GM19023 (cell line): ENCODE data around the gene METRNL.
"Not testable (repeated sequence)": the region's sequence is repeated elsewhere in the genome, so short reads cannot be mapped to it uniquely, and the experiment has no call there.

ENCODE experiments used
- ATAC-seq: cut with Tn5 transposase; IDR thresholded peaks from one replicate; pipeline ENCODE4 v1.9.1; 2021; ENCODE audit warnings: mild to moderate bottlenecking, moderate library complexity; ENCODE audit not compliant: unreplicated experiment

The METRNL gene

GRCh38 chr17:83079352-83079747 lies at the start of gene METRNL:
METRNL (plus strand) TSS chr17:83079609; CDS start chr17:83079816, 207 bp downstream.
- ATAC-seq = peak; percentile 39

- no peak for ATAC-seq
These were observed 49.0 kb upstream of the METRNL start for GRCh38 chr17:83030432-83030831.

- no peak for ATAC-seq
These were observed 48.0 kb upstream of the METRNL start for GRCh38 chr17:83031321-83031945.

- not testable (repeated sequence) for ATAC-seq
These were observed 47.4 kb upstream of the METRNL start for GRCh38 chr17:83031946-83032451.

- no peak for ATAC-seq
These were observed 46.6 kb upstream of the METRNL start for GRCh38 chr17:83032781-83033180.

- no peak for ATAC-seq
These were observed 44.9 kb upstream of the METRNL start for GRCh38 chr17:83034525-83034924.

- no peak for ATAC-seq
These were observed 43.7 kb upstream of the METRNL start for GRCh38 chr17:83035722-83036121.

- ATAC-seq = no peak
These were observed 43.2 kb upstream of the METRNL start for GRCh38 chr17:83036193-83036592.

- no peak for ATAC-seq
These were observed 42.7 kb upstream of the METRNL start for GRCh38 chr17:83036666-83037065.

GRCh38 chr17:83037084-83037873 lies 42.1 kb upstream of the METRNL start:
- no peak for ATAC-seq

GRCh38 chr17:83037874-83038165 lies 41.6 kb upstream of the METRNL start:
- ATAC-seq = no peak

GRCh38 chr17:83038983-83039382 lies 40.4 kb upstream of the METRNL start:
- not testable (repeated sequence) for ATAC-seq

- ATAC-seq = no peak
These were observed 38.1 kb upstream of the METRNL start for GRCh38 chr17:83041305-83041704.

GRCh38 chr17:83042522-83043158 lies 36.8 kb upstream of the METRNL start:
- no peak for ATAC-seq

GRCh38 chr17:83044479-83044878 lies 34.9 kb upstream of the METRNL start:
- ATAC-seq = not testable (repeated sequence)

- no peak for ATAC-seq
These were observed 32.8 kb upstream of the METRNL start for GRCh38 chr17:83046448-83047181.

- no peak for ATAC-seq
These were observed 32.3 kb upstream of the METRNL start for GRCh38 chr17:83047182-83047478.

GRCh38 chr17:83047818-83048475 lies 31.5 kb upstream of the METRNL start:
- not testable (repeated sequence) for ATAC-seq

- ATAC-seq = no peak
These were observed 28.6 kb upstream of the METRNL start for GRCh38 chr17:83050651-83051395.
